GM12878 (cell line): ENCODE measurements around the gene SPTBN1. TPM values are rescaled to one million over a fixed set of nuclear protein-coding genes. Genes with fewer than 3 reads are reported as not detected.

Experiments used
- ATAC-seq: fragments of 200-7000 bp; cut with Tn5 transposase; 3 replicates; pipeline ENCODE4 v1.9.1; 2020; ENCODE audit warnings: mild to moderate bottlenecking, moderate library complexity
- BruUV-seq: library from RNA; stranded (reverse); fragments of 400-500 nt; replicated peaks from 2 replicates; lab custom pipeline; 2021; lab: Mats Ljungman, UMichigan
- CTCF ChIA-PET: fragments of 300-600 bp; sonication (Branson Sonifier 250); formaldehyde crosslinking; extraction: SDS; loops from one replicate; lab custom pipeline; 2021; ENCODE audit warnings: inconsistent platforms; lab: Yijun Ruan, JAX
- POLR2A ChIA-PET: fragments of 350-600 bp; formaldehyde crosslinking; extraction: SDS; loops from one replicate; lab custom pipeline; 2021; ENCODE audit warnings: inconsistent platforms; lab: Charles Lee
- RAD21 ChIA-PET: fragments of 300-600 bp; sonication (Branson Sonifier 250); formaldehyde crosslinking; loops from one replicate; lab custom pipeline; 2023; ENCODE audit warnings: antibody characterized with exemption; ENCODE audit not compliant: unreplicated experiment; lab: Charles Lee
- SMC1A ChIA-PET: fragments of 300-600 bp; sonication (Branson Sonifier 250); formaldehyde crosslinking; loops from one replicate; lab custom pipeline; 2023; ENCODE audit not compliant: unreplicated experiment, uncharacterized antibody; lab: Charles Lee
- DNase-seq: peaks from one replicate; pipeline ENCODE4 v3.0.0-alpha.2; 2011; ENCODE audit warnings: low read depth, low spot score
- FAIRE-seq: peaks from 3 replicates; lab custom pipeline; 2011; peaks lifted over from hg19 to GRCh38; lab: Jason Lieb, UNC
- H2AFZ ChIP-seq: 2 replicates; pipeline ENCODE4 v1.6.0; 2011; ENCODE audit warnings: low read depth, low read length, control low read depth; ENCODE audit not compliant: control insufficient read depth
- H3K27ac ChIP-seq: 2 replicates; pipeline ENCODE4 v1.5.1; 2011; ENCODE audit warnings: control low read depth; ENCODE audit not compliant: control insufficient read depth, insufficient read depth
- H3K27me3 ChIP-seq, 2 experiments: replicated peaks in 1 of 2; 2 replicates each; pipeline versions ENCODE4 v1.6.0 to v1.6.1; 2011; ENCODE audit warnings: low read length in 1 of 2; ENCODE audit not compliant: control insufficient read depth in 2 of 2, insufficient read depth in 2 of 2
- H3K36me3 ChIP-seq, 2 experiments: 2 replicates each; pipeline ENCODE4 v1.5.1; 2011; ENCODE audit warnings: low read length in 1 of 2; ENCODE audit not compliant: control insufficient read depth in 2 of 2, insufficient read depth in 2 of 2
- H3K4me1 ChIP-seq: 2 replicates; pipeline ENCODE4 v1.6.1; 2011; ENCODE audit warnings: mild to moderate bottlenecking, low read length, moderate library complexity, mixed read lengths; ENCODE audit not compliant: control insufficient read depth, insufficient read depth
- H3K4me2 ChIP-seq: 2 replicates; pipeline ENCODE4 v1.6.0; 2011; ENCODE audit warnings: control low read depth; ENCODE audit not compliant: control insufficient read depth, insufficient read depth
- H3K4me3 ChIP-seq: fragments of 200-600 bp; sonication (generic); 2 replicates; pipeline ENCODE4 v1.5.1; 2016
- H3K79me2 ChIP-seq: 2 replicates; pipeline ENCODE4 v1.6.0; 2011; ENCODE audit warnings: low read length; ENCODE audit not compliant: control insufficient read depth, insufficient read depth
- H3K9ac ChIP-seq: 2 replicates; pipeline ENCODE4 v1.8.0; 2011; ENCODE audit warnings: low read length, control low read depth, mixed read lengths; ENCODE audit not compliant: control insufficient read depth, insufficient read depth
- H3K9me3 ChIP-seq: replicated peaks from 3 replicates; pipeline ENCODE4 v1.5.1; 2011; ENCODE audit warnings: mild to moderate bottlenecking, low read length; ENCODE audit not compliant: control insufficient read depth, insufficient read depth
- H4K20me1 ChIP-seq: 2 replicates; pipeline ENCODE4 v1.6.0; 2011; ENCODE audit not compliant: control insufficient read depth, insufficient read depth
- CHD1 ChIP-seq: IDR thresholded peaks from 2 replicates; pipeline ENCODE4 v1.6.1; 2012; ENCODE audit warnings: low read depth, low read length, improper control_type of control experiment
- CHD4 ChIP-seq: fragments of 200-600 bp; sonication (generic); IDR thresholded peaks from 2 replicates; pipeline ENCODE4 v1.6.1; 2016; ENCODE audit warnings: mild to moderate bottlenecking
- EGR1 ChIP-seq, 2 experiments: IDR thresholded peaks; 1 replicate in 1 of 2; 2 replicates in 1 of 2; pipeline ENCODE4 v1.6.1; 2011 to 2012; ENCODE audit warnings: low read depth in 2 of 2, low read length in 2 of 2, borderline replicate concordance in 1 of 2, mild to moderate bottlenecking in 1 of 2, moderate library complexity in 1 of 2
- MTA2 ChIP-seq: fragments of 450-650 bp; IDR thresholded peaks from 2 replicates; pipeline ENCODE4 v1.6.1; 2016; ENCODE audit warnings: low read depth, mild to moderate bottlenecking, moderate library complexity
- MYC ChIP-seq: IDR thresholded peaks from 2 replicates; pipeline ENCODE4 v1.6.1; 2011; ENCODE audit warnings: mild to moderate bottlenecking, low read length, moderate library complexity, inconsistent platforms; ENCODE audit not compliant: insufficient read depth, insufficient replicate concordance, insufficient read length, severe bottlenecking
- NFIC ChIP-seq: IDR thresholded peaks from 2 replicates; pipeline ENCODE4 v1.6.1; 2012; ENCODE audit warnings: low read depth, mild to moderate bottlenecking, inconsistent platforms, low read length, moderate library complexity
- NR2F1 ChIP-seq: fragments of 450-650 bp; conservative IDR thresholded peaks from 2 replicates; pipeline ENCODE4 v1.6.1; 2017; ENCODE audit warnings: mild to moderate bottlenecking
- SREBF1 ChIP-seq: IDR thresholded peaks from 2 replicates; pipeline ENCODE4 v1.6.1; 2012; ENCODE audit warnings: mild to moderate bottlenecking, low read length
- TCF3 ChIP-seq: IDR thresholded peaks from 2 replicates; pipeline ENCODE4 v1.6.1; 2012; ENCODE audit warnings: low read depth, mild to moderate bottlenecking, low read length, borderline replicate concordance; ENCODE audit not compliant: insufficient read depth
- WRNIP1 ChIP-seq: IDR thresholded peaks from 2 replicates; pipeline ENCODE4 v1.6.1; 2011; ENCODE audit warnings: low read depth, low read length, improper control_type of control experiment, borderline replicate concordance
- ZBTB4 ChIP-seq: fragments of 450-650 bp; formaldehyde crosslinking; IDR thresholded peaks from 2 replicates; pipeline ENCODE4 v1.4.0; 2022; ENCODE audit warnings: mild to moderate bottlenecking, moderate library complexity
- ZNF207 ChIP-seq: fragments of 450-650 bp; IDR thresholded peaks from 2 replicates; pipeline ENCODE4 v1.6.1; 2014; ENCODE audit warnings: antibody characterized with exemption, mild to moderate bottlenecking, borderline replicate concordance
- in situ Hi-C: fragments of 300-500 bp; cut with MboI; formaldehyde crosslinking; loops from 9 replicates; pipeline ENCODE4 v1.14.3; 2018; ENCODE audit warnings: mixed read lengths
- intact Hi-C: fragments of 100-400 bp; cut with micrococcal nuclease; formaldehyde crosslinking; loops from one replicate; pipeline ENCODE4 v1.14.2; 2022; ENCODE audit not compliant: unreplicated experiment
- polyA plus RNA-seq, 11 experiments: library from polyadenylated mRNA; depleted of rRNA in 4 of 11; unstranded in 6 of 11; stranded (reverse) in 5 of 11; fragments of >200 nt; fragmentation: Nextera tagmentation in 4 of 11; fragmentation: Illumina TruSeq in 1 of 11; extraction: Ambion mirVana in 4 of 11; extraction: Trizol in 1 of 11; gene quantifications; 1 replicate in 1 of 11; 2 replicates in 10 of 11; pipeline versions ENCODE4 v1.2.1 to v1.2.3, GENCODE V29; 2011 to 2016; ENCODE audit warnings: inconsistent platforms in 2 of 11, missing spikeins in 2 of 11, low read depth in 1 of 11
- total RNA-seq, 4 experiments: library from RNA; depleted of rRNA in 3 of 4; stranded (reverse); fragments of >200 nt in 3 of 4; fragmentation: Illumina TruSeq in 1 of 4; extraction: Trizol in 1 of 4; gene quantifications; 2 replicates each; pipeline versions ENCODE4 v1.2.1 to v1.2.3, GENCODE V29; 2013 to 2021
- TF ChIP-seq, protein P1 (sequence below): fragments of 150-350 bp; IDR thresholded peaks from 2 replicates; pipeline ENCODE4 v1.6.1; 2014; ENCODE audit warnings: mild to moderate bottlenecking, low read depth, low read length
- TF ChIP-seq, protein P2 (sequence below): IDR thresholded peaks from 2 replicates; pipeline ENCODE4 v1.6.1; 2011; ENCODE audit warnings: borderline replicate concordance, low read depth, mild to moderate bottlenecking, moderate library complexity, low read length; ENCODE audit not compliant: insufficient read depth, poor library complexity, severe bottlenecking

Gene SPTBN1
- total and polyA plus RNA-seq, 10 of the 15 experiments (the other 5 are each of a cell fraction or from before 2014, with no cell fraction given) = 20.6 to 154 (median 76.7) TPM

DNA sequence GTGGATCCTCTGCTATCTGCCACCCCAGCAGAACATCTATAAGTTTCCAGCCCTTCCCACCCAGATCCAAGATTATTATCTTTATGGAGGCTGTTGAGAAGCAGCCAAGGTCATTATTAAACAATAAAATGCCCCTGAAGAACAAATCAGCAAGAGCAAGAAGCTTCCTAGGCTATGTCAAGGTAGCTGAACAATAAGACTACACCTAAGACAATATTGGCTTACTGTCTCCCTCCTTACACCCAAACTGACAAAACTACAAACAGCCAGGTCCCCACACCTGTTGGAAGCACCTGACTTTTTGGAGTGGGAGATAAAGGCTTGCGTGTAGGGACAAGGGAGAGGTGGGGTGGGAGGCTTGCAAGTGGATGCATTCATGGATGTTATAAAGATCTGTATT is 128.5 kb downstream of the SPTBN1 start (continued):
- TF ChIP-seq, protein P1, sequence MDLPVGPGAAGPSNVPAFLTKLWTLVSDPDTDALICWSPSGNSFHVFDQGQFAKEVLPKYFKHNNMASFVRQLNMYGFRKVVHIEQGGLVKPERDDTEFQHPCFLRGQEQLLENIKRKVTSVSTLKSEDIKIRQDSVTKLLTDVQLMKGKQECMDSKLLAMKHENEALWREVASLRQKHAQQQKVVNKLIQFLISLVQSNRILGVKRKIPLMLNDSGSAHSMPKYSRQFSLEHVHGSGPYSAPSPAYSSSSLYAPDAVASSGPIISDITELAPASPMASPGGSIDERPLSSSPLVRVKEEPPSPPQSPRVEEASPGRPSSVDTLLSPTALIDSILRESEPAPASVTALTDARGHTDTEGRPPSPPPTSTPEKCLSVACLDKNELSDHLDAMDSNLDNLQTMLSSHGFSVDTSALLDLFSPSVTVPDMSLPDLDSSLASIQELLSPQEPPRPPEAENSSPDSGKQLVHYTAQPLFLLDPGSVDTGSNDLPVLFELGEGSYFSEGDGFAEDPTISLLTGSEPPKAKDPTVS = no peak

DNA sequence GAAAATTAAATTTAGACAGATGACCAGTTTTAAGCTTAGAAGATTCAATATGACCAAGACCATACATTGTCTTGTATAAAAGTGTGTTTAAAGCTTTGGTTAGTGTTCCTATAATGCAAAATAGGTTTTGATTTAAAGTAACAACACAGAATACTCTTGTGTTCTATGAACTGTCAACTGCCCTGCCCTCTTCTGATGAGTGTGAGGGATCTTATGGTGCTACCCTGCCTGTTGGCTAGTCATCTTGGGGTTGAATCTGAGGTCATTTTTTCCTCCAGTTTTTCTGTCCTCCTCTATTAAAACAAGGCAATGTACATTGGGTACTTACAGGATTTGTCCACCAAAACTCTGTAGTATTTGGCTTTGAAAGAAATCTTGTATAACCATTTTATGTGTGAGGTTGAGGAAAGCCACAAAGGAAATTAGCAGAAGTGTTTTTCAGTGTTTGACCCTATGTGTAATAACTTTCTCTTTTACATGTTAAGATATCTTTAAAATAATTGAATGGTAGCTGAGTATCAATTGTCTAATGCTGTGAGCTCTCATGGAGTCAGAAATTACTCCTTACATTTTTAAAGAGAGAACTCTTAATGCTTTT is 129.1 kb downstream of the SPTBN1 start:
- peak; percentile 14 for ATAC-seq
- TF ChIP-seq, protein P2, sequence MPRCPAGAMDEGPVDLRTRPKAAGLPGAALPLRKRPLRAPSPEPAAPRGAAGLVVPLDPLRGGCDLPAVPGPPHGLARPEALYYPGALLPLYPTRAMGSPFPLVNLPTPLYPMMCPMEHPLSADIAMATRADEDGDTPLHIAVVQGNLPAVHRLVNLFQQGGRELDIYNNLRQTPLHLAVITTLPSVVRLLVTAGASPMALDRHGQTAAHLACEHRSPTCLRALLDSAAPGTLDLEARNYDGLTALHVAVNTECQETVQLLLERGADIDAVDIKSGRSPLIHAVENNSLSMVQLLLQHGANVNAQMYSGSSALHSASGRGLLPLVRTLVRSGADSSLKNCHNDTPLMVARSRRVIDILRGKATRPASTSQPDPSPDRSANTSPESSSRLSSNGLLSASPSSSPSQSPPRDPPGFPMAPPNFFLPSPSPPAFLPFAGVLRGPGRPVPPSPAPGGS = no peak
- TF ChIP-seq NR2F1 (no peak), ZBTB4 (no peak), MYC (no peak), EGR1 (IDR thresholded peaks at IDR 0.05; ENCODE audit: borderline replicate concordance in 1 of 2, low read depth in 2 of 2, low read length in 2 of 2) (no peak), MTA2 (no peak), WRNIP1 (no peak), ZNF207 (no peak), NFIC (0 out of 2 replicates have a peak, but pooled peaks have one; percentile 32), CHD1 (no peak), SREBF1 (no peak), CHD4 (no peak), TCF3 (no peak)

More for the DNA sequence above, 129.1 kb downstream of the SPTBN1 start:
- ChIA-PET RAD21 (interaction anchor here (1.0 to 2.3 kb wide), 6 partner anchors 9 to 62 kb away, joined by 3 to 6 read pairs (median 4); no protein-coding TSS in a partner anchor), CTCF (interaction anchor here (0.9 to 1.1 kb wide), 5 partner anchors 11 to 478 kb away, joined by 3 to 4 read pairs (median 3); no protein-coding TSS in a partner anchor), SMC1A (interaction anchor here (0.6 to 3.3 kb wide), 16 partner anchors 10 to 119 kb away, joined by 3 to 16 read pairs (median 3); no protein-coding TSS in a partner anchor), POLR2A (interaction anchor here (0.6 to 1.5 kb wide), 5 partner anchors 9 to 50 kb away, joined by 3 to 6 read pairs (median 3); no protein-coding TSS in a partner anchor)
- no peak overlapping the region for H3K9ac ChIP-seq
- H2AFZ ChIP-seq = no peak overlapping the region
- H3K79me2 ChIP-seq = peaks cover 99% of the 10 kb centered on the region
- in situ Hi-C loops (no loop called here), intact Hi-C loops (no loop called here)
- H3K27ac ChIP-seq = no peak overlapping the region
- peaks cover 8 to 13% of the 10 kb centered on the region in 2 experiments for H3K36me3 ChIP-seq
- H3K27me3 ChIP-seq = no peaks in the 10 kb centered on the region
- peak overlapping the region; percentile 22 for H3K4me2 ChIP-seq
- peaks cover 62% of the 10 kb centered on the region for H3K4me1 ChIP-seq
- H4K20me1 ChIP-seq = no peaks in the 10 kb centered on the region
- no peak overlapping the region for H3K4me3 ChIP-seq
- no peak for FAIRE-seq
- no TSS peak for BruUV-seq
- no peaks in the 10 kb centered on the region for H3K9me3 ChIP-seq
- no peak for DNase-seq
